Measurements from ENCODE around the gene ST6GALNAC2.

The ST6GALNAC2 gene

GRCh38 chr17:76531486-76532038, 54.1 kb downstream of the ST6GALNAC2 start:
- CTCF ChIA-PET, result interaction anchor here (0.6 to 1.5 kb wide), 2 partner anchors 9 to 10 kb away, joined by 3 to 6 read pairs; partner anchors contain the start of gene PRCD

GRCh38 chr17:76530811-76531485, 54.7 kb downstream of the ST6GALNAC2 start:
- TF ChIP-seq CTCF (conservative IDR thresholded peaks at IDR 0.05; ENCODE audit: low read depth), result no peak
- ChIA-PET POLR2A (ENCODE audit: low non-redundant PET) (no interaction called here), CTCF (interaction anchor here (0.6 to 1.5 kb wide), 3 partner anchors 9 to 16 kb away, joined by 3 to 6 read pairs (median 3); partner anchors contain the start of gene PRCD)
- peak overlapping the region; percentile 99 for H3K27ac ChIP-seq
- no peak for DNase-seq (ENCODE audit: low spot score)

More at GRCh38 chr17:76531486-76532038, 54.1 kb downstream of the ST6GALNAC2 start:
- H3K27ac ChIP-seq, result peak overlapping the region; percentile 99
- DNase-seq (ENCODE audit: low spot score), result no peak
- no peak for TF ChIP-seq CTCF (conservative IDR thresholded peaks at IDR 0.05; ENCODE audit: low read depth)
- POLR2A ChIA-PET (ENCODE audit: low non-redundant PET), result no interaction called here

- POLR2A ChIA-PET (ENCODE audit: low non-redundant PET), result interaction anchor here (0.6 kb wide), 1 partner anchor 16 kb away, joined by 3 read pairs; no protein-coding TSS in a partner anchor
- CTCF ChIA-PET, result interaction anchor here (0.8 to 1.5 kb wide), 3 partner anchors 10 to 56 kb away, joined by 3 to 6 read pairs (median 3); partner anchors contain the start of gene PRCD
- TF ChIP-seq CTCF (conservative IDR thresholded peaks at IDR 0.05; ENCODE audit: low read depth), result no peak
- DNase-seq (ENCODE audit: low spot score), result no peak
- peak overlapping the region; percentile 99 for H3K27ac ChIP-seq
These were observed 55.5 kb downstream of the ST6GALNAC2 start for GRCh38 chr17:76530095-76530723.

- TF ChIP-seq CTCF (conservative IDR thresholded peaks at IDR 0.05; ENCODE audit: low read depth), result no peak
- POLR2A ChIA-PET (ENCODE audit: low non-redundant PET), result interaction anchor here (0.6 to 1.0 kb wide), 3 partner anchors 10 to 18 kb away, joined by 3 to 4 read pairs (median 3); partner anchors contain the start of gene PRCD
- CTCF ChIA-PET, result interaction anchor here (0.8 to 1.5 kb wide), 3 partner anchors 17 to 57 kb away, joined by 3 to 7 read pairs (median 3); partner anchors contain the start of gene ST6GALNAC2
- DNase-seq (ENCODE audit: low spot score), result peak; percentile 49
- peak overlapping the region; percentile 99 for H3K27ac ChIP-seq
These were observed 56.2 kb downstream of the ST6GALNAC2 start for GRCh38 chr17:76529224-76530094.

GRCh38 chr17:76528528-76529223, 57.0 kb downstream of the ST6GALNAC2 start:
- POLR2A ChIA-PET (ENCODE audit: low non-redundant PET), result interaction anchor here (0.7 to 1.0 kb wide), 2 partner anchors 11 to 18 kb away, joined by 3 to 4 read pairs; partner anchors contain the start of gene PRCD
- H3K27ac ChIP-seq, result peak overlapping the region; percentile 99
- no peak; the same call in 1 of the 2 replicates for TF ChIP-seq CTCF (conservative IDR thresholded peaks at IDR 0.05; ENCODE audit: low read depth)
- no peak for DNase-seq (ENCODE audit: low spot score)
- CTCF ChIA-PET, result interaction anchor here (0.7 to 1.6 kb wide), 4 partner anchors 15 to 96 kb away, joined by 3 to 12 read pairs (median 6); partner anchors contain the start of gene ST6GALNAC2

All from RWPE1 (cell line).